Keratinocyte (primary cell): Measurements from ENCODE around the gene KLRC4. TPM values are rescaled to one million over a fixed set of nuclear protein-coding genes. Genes with fewer than 3 reads are reported as not detected.

ENCODE experiments used
- DNase-seq: peaks from one replicate; pipeline ENCODE4 v3.0.0-alpha.2; 2011; ENCODE audit warnings: low read depth, missing footprints, low spot score
- FAIRE-seq: peaks from 2 replicates; lab custom pipeline; 2011; peaks lifted over from hg19 to GRCh38; lab: Jason Lieb, UNC
- H2AFZ ChIP-seq: 2 replicates; pipeline ENCODE4 v1.6.0; 2012; ENCODE audit warnings: low read length, control low read depth, inconsistent platforms; ENCODE audit not compliant: control insufficient read depth
- H3K27ac ChIP-seq: 2 replicates; pipeline ENCODE4 v1.5.1; 2011; ENCODE audit warnings: low read length; ENCODE audit not compliant: control insufficient read depth, insufficient read depth
- H3K27me3 ChIP-seq: 3 replicates; pipeline ENCODE4 v1.6.0; 2011; ENCODE audit warnings: low read length; ENCODE audit not compliant: control insufficient read depth, insufficient read depth; ENCODE audit errors: extremely low read depth
- H3K36me3 ChIP-seq, 2 experiments: 2 replicates in 1 of 2; 3 replicates in 1 of 2; pipeline ENCODE4 v1.5.1; 2011; ENCODE audit warnings: low read length in 2 of 2, mild to moderate bottlenecking in 1 of 2; ENCODE audit not compliant: control insufficient read depth in 2 of 2, insufficient read depth in 2 of 2; ENCODE audit errors: extremely low read depth in 1 of 2
- H3K4me1 ChIP-seq: 3 replicates; pipeline ENCODE4 v1.5.1; 2011; ENCODE audit warnings: low read length; ENCODE audit not compliant: control insufficient read depth, insufficient read depth; ENCODE audit errors: extremely low read depth
- H3K4me2 ChIP-seq: 3 replicates; pipeline ENCODE4 v1.6.0; 2011; ENCODE audit warnings: low read depth, low read length; ENCODE audit not compliant: control insufficient read depth, insufficient read depth; ENCODE audit errors: extremely low read depth
- H3K4me3 ChIP-seq, 3 experiments: fragments of 200-600 bp in 1 of 3; sonication (generic) in 1 of 3; 2 replicates in 2 of 3; 3 replicates in 1 of 3; pipeline ENCODE4 v1.5.1; 2011 to 2016; ENCODE audit warnings: low read length in 3 of 3, mild to moderate bottlenecking in 3 of 3, control low read depth in 2 of 3, inconsistent platforms in 1 of 3, low read depth in 1 of 3, mixed read lengths in 1 of 3, mixed run types in 1 of 3, moderate library complexity in 1 of 3; ENCODE audit not compliant: control insufficient read depth in 2 of 3, insufficient read depth in 2 of 3; ENCODE audit errors: extremely low read depth in 1 of 3
- H3K79me2 ChIP-seq: 2 replicates; pipeline ENCODE4 v1.6.0; 2012; ENCODE audit warnings: low read length; ENCODE audit not compliant: control insufficient read depth, insufficient read depth
- H3K9ac ChIP-seq: 3 replicates; pipeline ENCODE4 v1.6.0; 2011; ENCODE audit warnings: low read length; ENCODE audit not compliant: control insufficient read depth, insufficient read depth; ENCODE audit errors: extremely low read depth
- H3K9me1 ChIP-seq: 3 replicates; pipeline ENCODE4 v1.6.0; 2011; ENCODE audit warnings: low read length; ENCODE audit not compliant: control insufficient read depth, insufficient read depth; ENCODE audit errors: extremely low read depth
- H3K9me3 ChIP-seq: 2 replicates; pipeline ENCODE4 v1.5.1; 2012; ENCODE audit warnings: low read depth, low read length; ENCODE audit not compliant: control insufficient read depth
- H4K20me1 ChIP-seq: 3 replicates; pipeline ENCODE4 v1.6.0; 2011; ENCODE audit warnings: low read length; ENCODE audit not compliant: control insufficient read depth, insufficient read depth; ENCODE audit errors: extremely low read depth
- EZH2 ChIP-seq: IDR thresholded peaks from one replicate; pipeline ENCODE4 v1.6.1; 2012; ENCODE audit warnings: inconsistent platforms, mild to moderate bottlenecking, low read length, moderate library complexity
- dilution Hi-C: fragments of 300-500 bp; cut with MboI; formaldehyde crosslinking; loops from one replicate; pipeline ENCODE4 v1.7.0; 2020; ENCODE audit warnings: low sequenced_read_pairs; ENCODE audit not compliant: extremely low pct_ligation_motif_present
- polyA plus RNA-seq, 5 experiments: library from polyadenylated mRNA; depleted of rRNA in 3 of 5; stranded (reverse) in 3 of 5; stranded (forward) in 1 of 5; unstranded in 1 of 5; fragments of >200 nt; gene quantifications; 1 replicate in 1 of 5; 2 replicates in 3 of 5; 3 replicates in 1 of 5; pipeline versions ENCODE4 v1.2.1 to v1.2.3, GENCODE V29; 2011 to 2012; ENCODE audit warnings: missing spikeins in 2 of 5, low read depth in 1 of 5, low replicate concordance in 1 of 5
- TF ChIP-seq, protein P1 (sequence below), 3 experiments: IDR thresholded peaks in 1 of 3; conservative IDR thresholded peaks in 1 of 3; optimal IDR thresholded peaks in 1 of 3; 2 replicates in 2 of 3; 3 replicates in 1 of 3; pipeline versions ENCODE3 to v1.5.1; 2011; ENCODE audit warnings: low read length in 3 of 3, mild to moderate bottlenecking in 3 of 3, moderate library complexity in 2 of 3, control low read depth in 1 of 3, inconsistent platforms in 1 of 3; ENCODE audit not compliant: insufficient read depth in 2 of 3; ENCODE audit errors: extremely low read depth in 1 of 3

Gene KLRC4
- polyA plus RNA-seq, 1 donor (not counting 4 experiments of a cell fraction or from before 2014, with no cell fraction given), result not detected

DNA sequence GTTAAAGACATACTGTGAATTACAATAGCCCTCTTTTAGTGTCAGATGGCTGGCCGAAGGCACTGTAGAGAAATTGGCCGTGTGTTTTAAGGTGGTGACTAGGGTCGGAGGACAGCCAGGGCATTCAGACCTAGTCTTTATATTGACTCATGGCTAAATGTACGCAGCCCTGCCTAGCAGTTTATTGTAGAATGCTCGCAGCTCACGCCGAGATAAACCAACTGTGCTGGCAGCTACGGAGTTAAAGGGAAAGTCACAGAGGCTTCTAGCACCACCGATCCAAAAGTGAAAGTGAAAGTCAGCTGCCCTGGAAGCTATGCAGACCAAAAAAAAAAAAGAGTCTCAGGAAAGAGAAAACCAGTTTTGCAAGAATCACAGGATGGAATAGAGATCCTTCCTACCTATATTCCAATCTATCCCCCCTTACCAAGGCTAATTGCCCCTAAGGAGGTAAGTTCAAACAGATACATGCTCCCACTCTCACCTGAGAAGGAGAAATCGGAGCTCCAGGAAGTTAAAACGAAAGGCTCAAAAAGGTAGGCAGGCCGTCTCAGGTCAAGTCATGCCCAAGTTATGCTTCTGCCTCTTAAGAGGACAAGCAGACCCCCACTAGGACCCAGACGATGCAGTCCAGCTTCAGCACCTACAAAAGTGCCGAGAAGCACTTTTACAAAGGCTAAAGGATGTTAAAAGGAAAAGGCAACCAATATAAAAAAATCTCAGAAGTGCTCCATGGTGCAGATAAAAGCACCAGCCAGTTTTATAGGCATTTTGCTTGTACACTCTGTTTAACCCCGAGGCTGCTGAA lies 44.5 kb downstream of the KLRC4 start:
- FAIRE-seq (peak; percentile 55), DNase-seq (no peak)
- dilution Hi-C loops, result no loop called here
- TF ChIP-seq, protein P1, sequence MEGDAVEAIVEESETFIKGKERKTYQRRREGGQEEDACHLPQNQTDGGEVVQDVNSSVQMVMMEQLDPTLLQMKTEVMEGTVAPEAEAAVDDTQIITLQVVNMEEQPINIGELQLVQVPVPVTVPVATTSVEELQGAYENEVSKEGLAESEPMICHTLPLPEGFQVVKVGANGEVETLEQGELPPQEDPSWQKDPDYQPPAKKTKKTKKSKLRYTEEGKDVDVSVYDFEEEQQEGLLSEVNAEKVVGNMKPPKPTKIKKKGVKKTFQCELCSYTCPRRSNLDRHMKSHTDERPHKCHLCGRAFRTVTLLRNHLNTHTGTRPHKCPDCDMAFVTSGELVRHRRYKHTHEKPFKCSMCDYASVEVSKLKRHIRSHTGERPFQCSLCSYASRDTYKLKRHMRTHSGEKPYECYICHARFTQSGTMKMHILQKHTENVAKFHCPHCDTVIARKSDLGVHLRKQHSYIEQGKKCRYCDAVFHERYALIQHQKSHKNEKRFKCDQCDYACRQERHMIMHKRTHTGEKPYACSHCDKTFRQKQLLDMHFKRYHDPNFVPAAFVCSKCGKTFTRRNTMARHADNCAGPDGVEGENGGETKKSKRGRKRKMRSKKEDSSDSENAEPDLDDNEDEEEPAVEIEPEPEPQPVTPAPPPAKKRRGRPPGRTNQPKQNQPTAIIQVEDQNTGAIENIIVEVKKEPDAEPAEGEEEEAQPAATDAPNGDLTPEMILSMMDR (optimal IDR thresholded peaks at IDR 0.05 in 1 of 3, IDR thresholded peaks at IDR 0.05 in 1 of 3, conservative IDR thresholded peaks at IDR 0.05 in 1 of 3; ENCODE audit: extremely low read depth in 1 of 3, insufficient read depth in 2 of 3, low read length in 3 of 3), result no peak
- TF ChIP-seq EZH2, result no peak
- H3K27me3 ChIP-seq, result no peaks in the 10 kb centered on the region
- no peaks in the 10 kb centered on the region for H4K20me1 ChIP-seq
- peak overlapping the region; percentile 67 to 81 (median 80) for H3K4me3 ChIP-seq
- peaks cover 48% of the 10 kb centered on the region for H3K4me1 ChIP-seq
- peak overlapping the region; percentile 90 for H3K4me2 ChIP-seq
- no peaks in the 10 kb centered on the region for H3K9me1 ChIP-seq
- peaks cover 28% of the 10 kb centered on the region for H3K79me2 ChIP-seq
- H3K36me3 ChIP-seq, result peaks cover 0 to 1% of the 10 kb centered on the region in 2 experiments
- H2AFZ ChIP-seq, result peak overlapping the region; percentile 83
- H3K27ac ChIP-seq, result peak overlapping the region; percentile 91
- peaks cover 3% of the 10 kb centered on the region for H3K9me3 ChIP-seq
- peak overlapping the region; percentile 86 for H3K9ac ChIP-seq

GRCh38 chr12:10363914-10364814 lies 45.4 kb downstream of the KLRC4 start:
- TF ChIP-seq, protein P1 (optimal IDR thresholded peaks at IDR 0.05 in 1 of 3, IDR thresholded peaks at IDR 0.05 in 1 of 3, conservative IDR thresholded peaks at IDR 0.05 in 1 of 3; ENCODE audit: extremely low read depth in 1 of 3, insufficient read depth in 2 of 3, low read length in 3 of 3), result no peak
- no peak for TF ChIP-seq EZH2
- FAIRE-seq (peak; percentile 51), DNase-seq (no peak)
- no peaks in the 10 kb centered on the region for H3K9me1 ChIP-seq
- H3K9me3 ChIP-seq, result peaks cover 3% of the 10 kb centered on the region
- H3K4me3 ChIP-seq, result peak overlapping the region; percentile 67 to 81 (median 80)
- H3K27me3 ChIP-seq, result no peaks in the 10 kb centered on the region
- H3K27ac ChIP-seq, result peak overlapping the region; percentile 91
- peak overlapping the region; percentile 64 for H2AFZ ChIP-seq
- peaks cover 44% of the 10 kb centered on the region for H3K4me1 ChIP-seq
- dilution Hi-C loops, result no loop called here
- H3K9ac ChIP-seq, result peak overlapping the region; percentile 86
- H3K79me2 ChIP-seq, result peaks cover 25% of the 10 kb centered on the region
- peak overlapping the region; percentile 90 for H3K4me2 ChIP-seq
- H4K20me1 ChIP-seq, result no peaks in the 10 kb centered on the region
- peaks cover 0 to 1% of the 10 kb centered on the region in 2 experiments for H3K36me3 ChIP-seq
